Brain microvascular endothelial cell (primary cell): ENCODE results near the gene CEMIP2.
A peak's percentile ranks its signal among the peaks of the same experiment; 100 is the strongest.

Experiments used
- DNase-seq: peaks from one replicate; pipeline ENCODE4 v3.0.0-alpha.2; 2020
- H3K27ac ChIP-seq: fragments of 250-450 bp; sonication (Bioruptor Pico); 2 replicates; pipeline ENCODE4 v1.5.1; 2020; ENCODE audit warnings: mild to moderate bottlenecking, moderate library complexity
- H3K27me3 ChIP-seq: fragments of 250-450 bp; sonication (Bioruptor Pico); replicated peaks from 2 replicates; pipeline ENCODE4 v1.5.1; 2020; ENCODE audit warnings: mild to moderate bottlenecking
- H3K36me3 ChIP-seq: fragments of 250-450 bp; sonication (Bioruptor Pico); replicated peaks from 2 replicates; pipeline ENCODE4 v1.5.1; 2020; ENCODE audit warnings: mild to moderate bottlenecking
- H3K4me3 ChIP-seq: 2 replicates; pipeline ENCODE4 v1.5.1; 2011; ENCODE audit warnings: low read depth, mild to moderate bottlenecking, control low read depth, low read length, moderate library complexity
- CTCF ChIP-seq: IDR thresholded peaks from 2 replicates; pipeline ENCODE4 v1.5.1; 2011; ENCODE audit warnings: low read depth, mild to moderate bottlenecking, moderate library complexity, low read length, control low read depth, inconsistent platforms; ENCODE audit errors: missing control alignments
- in situ Hi-C: cut with HindIII; loops from 2 replicates; pipeline ENCODE4 v1.10.0; 2017; ENCODE audit warnings: low sequenced_read_pairs, low pct_ligation_motif_present

CEMIP2 gene

DNA sequence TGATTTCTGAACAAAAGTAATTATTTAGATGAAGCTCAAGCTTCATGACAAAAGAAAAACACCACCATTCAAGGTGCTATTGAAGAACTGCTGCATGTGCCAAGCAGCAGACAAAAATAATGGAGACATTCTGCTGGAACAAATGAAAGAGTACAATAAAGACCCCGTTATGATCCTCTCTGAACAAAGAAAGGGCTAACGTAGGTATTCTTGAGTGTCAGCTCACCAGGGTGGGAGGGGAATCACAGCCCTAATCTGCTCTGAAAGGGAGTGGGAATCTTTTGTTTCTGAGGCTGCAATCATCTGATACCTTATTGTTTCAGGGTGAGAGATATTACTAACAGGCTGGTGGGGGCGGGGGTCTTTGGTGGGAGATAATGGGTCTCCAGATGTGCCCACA lies 15.4 kb downstream of the CEMIP2 start:
- Histone ChIP-seq H3K36me3 (no peaks in the 10 kb centered on the region), H3K4me3 (no peak overlapping the region), H3K27me3 (no peaks in the 10 kb centered on the region), H3K27ac (no peak overlapping the region)
- no peak for DNase-seq
- in situ Hi-C loops: no loop called here
- no peak for TF ChIP-seq CTCF

DNA sequence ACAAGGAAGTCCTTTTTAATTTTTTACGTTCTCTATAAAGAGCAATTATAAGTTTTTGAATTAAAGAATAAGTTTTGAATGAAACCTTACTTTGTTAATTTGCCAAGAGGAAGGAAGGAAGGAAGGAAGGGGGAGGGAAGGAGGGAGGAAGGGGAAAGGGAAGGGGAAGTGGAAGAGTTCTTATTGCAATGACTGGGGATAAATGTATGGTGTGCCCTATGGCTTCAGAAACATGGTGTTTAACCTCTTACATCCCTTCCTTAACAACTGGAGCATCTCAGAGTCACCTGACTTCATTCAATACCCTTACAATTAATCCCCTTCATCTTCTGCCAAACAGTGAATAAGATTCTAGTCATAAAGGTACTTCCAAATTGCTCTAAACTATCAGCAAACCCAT lies 16.0 kb downstream of the CEMIP2 start:
- DNase-seq: no peak

DNA sequence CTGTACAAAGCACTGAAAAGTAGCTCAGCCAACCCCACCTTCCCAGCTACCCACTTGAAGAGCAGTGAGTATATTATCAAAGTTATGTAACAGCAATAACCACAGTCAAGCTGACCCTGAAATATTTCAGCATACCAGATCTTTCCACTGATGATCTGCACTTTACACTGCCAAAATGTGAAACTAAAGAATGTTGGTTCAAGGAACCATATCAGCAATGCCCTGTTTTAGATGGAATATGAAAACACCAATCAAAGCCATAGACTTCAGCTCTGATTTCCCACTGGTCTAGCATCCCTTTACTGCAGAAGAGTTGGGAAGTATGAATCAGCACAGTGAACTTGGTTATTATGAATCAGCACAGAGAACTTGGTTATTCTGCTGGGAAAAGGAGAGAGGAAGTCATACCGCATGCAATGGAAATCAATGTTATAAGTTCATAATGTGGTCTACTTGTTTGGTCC lies 20.0 kb downstream of the CEMIP2 start:
- TF ChIP-seq CTCF: no peak
- in situ Hi-C loops: no loop called here
- Histone ChIP-seq H3K4me3 (no peak overlapping the region), H3K27me3 (no peaks in the 10 kb centered on the region), H3K36me3 (no peaks in the 10 kb centered on the region), H3K27ac (peak overlapping the region; percentile 66)
- peak; percentile 81 for DNase-seq

More for the DNA sequence above, 16.0 kb downstream of the CEMIP2 start:
- Histone ChIP-seq H3K4me3 (no peak overlapping the region), H3K27me3 (no peaks in the 10 kb centered on the region), H3K27ac (no peak overlapping the region), H3K36me3 (no peaks in the 10 kb centered on the region)
- TF ChIP-seq CTCF: no peak
- in situ Hi-C loops: no loop called here

DNA sequence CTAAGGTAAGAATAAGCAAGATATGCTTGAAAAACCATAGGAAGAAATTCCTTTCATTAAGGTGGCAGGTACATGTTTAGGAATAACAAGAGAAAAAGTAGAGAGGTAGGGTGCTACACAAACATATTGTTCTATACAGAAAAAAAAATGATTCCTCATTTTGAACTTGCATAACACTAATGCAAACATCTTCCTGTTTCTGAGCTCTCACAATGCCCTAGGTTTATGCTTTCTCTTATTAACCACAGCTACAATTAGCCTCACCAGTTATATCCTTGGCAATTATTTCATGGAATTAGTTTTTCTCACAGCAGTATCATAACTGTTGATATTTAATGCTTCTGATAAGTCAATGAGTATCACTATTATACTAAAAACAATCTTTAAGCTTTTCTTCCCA lies 20.7 kb downstream of the CEMIP2 start:
- Histone ChIP-seq H3K4me3 (no peak overlapping the region), H3K27me3 (no peaks in the 10 kb centered on the region), H3K36me3 (no peaks in the 10 kb centered on the region), H3K27ac (no peak overlapping the region)
- no peak for DNase-seq
- no peak for TF ChIP-seq CTCF
- in situ Hi-C loops: no loop called here

- no peaks in the 10 kb centered on the region for H3K36me3 ChIP-seq
- no peaks in the 10 kb centered on the region for H3K27me3 ChIP-seq
- TF ChIP-seq CTCF: no peak
- no peak overlapping the region for H3K4me3 ChIP-seq
- in situ Hi-C loops: no loop called here
- no peak for DNase-seq
- H3K27ac ChIP-seq: no peak overlapping the region
Observed at GRCh38 chr9:71746758-71747125, 21.6 kb downstream of the CEMIP2 start.

- in situ Hi-C loops: no loop called here
- Histone ChIP-seq H3K4me3 (no peak overlapping the region), H3K27me3 (no peaks in the 10 kb centered on the region), H3K27ac (no peak overlapping the region), H3K36me3 (no peaks in the 10 kb centered on the region)
- TF ChIP-seq CTCF: no peak
- DNase-seq: no peak
Observed at GRCh38 chr9:71746023-71746757, 22.1 kb downstream of the CEMIP2 start.
